RWPE1 (cell line): ENCODE data around the gene CNOT10.

ENCODE experiments used
- CTCF ChIA-PET: fragments of 350-600 bp; sonication (Branson Sonifier 250); formaldehyde crosslinking; extraction: SDS; loops from one replicate; lab custom pipeline; 2021; lab: Yijun Ruan, JAX
- POLR2A ChIA-PET: fragments of 400-600 bp; formaldehyde crosslinking; extraction: SDS; loops from one replicate; lab custom pipeline; 2020; ENCODE audit warnings: antibody characterized with exemption; ENCODE audit not compliant: low non-redundant PET; lab: Yijun Ruan, JAX
- DNase-seq: peaks from one replicate; pipeline ENCODE4 v3.0.0; 2012; ENCODE audit warnings: low spot score
- H3K27ac ChIP-seq: fragments of 450-650 bp; 2 replicates; pipeline ENCODE4 v1.5.1; 2017
- TF ChIP-seq, protein P1 (sequence below): fragments of 450-650 bp; conservative IDR thresholded peaks from 2 replicates; pipeline ENCODE4 v1.5.1; 2017; ENCODE audit warnings: low read depth, mild to moderate bottlenecking

The CNOT10 gene

DNA sequence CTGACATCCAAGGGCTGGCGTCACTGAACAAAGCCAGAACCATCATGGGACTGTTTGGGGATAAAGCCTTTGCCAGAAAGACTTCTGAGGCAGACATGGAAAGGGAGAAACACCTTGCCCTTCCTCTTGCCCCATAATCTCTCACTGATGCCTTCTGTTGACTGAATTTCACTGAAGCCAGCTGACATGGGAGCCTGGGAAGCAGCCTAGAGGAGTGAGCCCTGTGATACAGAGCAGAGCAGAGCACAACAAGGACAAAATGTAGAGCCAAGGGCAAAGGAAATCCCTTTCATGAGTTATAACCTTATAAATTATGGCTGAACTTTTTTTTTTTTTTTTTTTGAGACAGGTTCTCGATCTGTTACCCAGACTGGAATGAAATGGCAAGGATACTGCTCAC lies 9.8 kb upstream of the CNOT10 start:
- ChIA-PET POLR2A (no interaction called here), CTCF (no interaction called here)

DNA sequence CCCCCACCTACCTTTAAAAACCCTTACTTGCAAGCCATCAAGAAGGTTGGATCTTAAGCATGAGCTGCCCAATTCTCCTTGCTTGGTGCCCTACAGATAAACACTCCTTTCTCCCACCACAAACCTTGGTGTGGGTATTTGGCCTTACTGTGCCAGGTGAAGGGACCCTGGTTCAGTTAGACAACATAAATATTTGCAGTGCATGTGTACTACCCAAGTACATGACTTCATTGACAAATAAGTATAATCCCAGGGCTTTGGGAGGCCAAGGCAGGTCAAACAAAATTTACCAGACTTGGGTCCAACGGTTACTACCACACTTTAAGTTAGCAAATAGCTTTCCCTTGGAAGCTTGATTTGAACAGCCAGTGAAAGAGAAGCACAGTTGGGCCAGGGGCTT lies 9.3 kb upstream of the CNOT10 start:
- TF ChIP-seq, protein P1, sequence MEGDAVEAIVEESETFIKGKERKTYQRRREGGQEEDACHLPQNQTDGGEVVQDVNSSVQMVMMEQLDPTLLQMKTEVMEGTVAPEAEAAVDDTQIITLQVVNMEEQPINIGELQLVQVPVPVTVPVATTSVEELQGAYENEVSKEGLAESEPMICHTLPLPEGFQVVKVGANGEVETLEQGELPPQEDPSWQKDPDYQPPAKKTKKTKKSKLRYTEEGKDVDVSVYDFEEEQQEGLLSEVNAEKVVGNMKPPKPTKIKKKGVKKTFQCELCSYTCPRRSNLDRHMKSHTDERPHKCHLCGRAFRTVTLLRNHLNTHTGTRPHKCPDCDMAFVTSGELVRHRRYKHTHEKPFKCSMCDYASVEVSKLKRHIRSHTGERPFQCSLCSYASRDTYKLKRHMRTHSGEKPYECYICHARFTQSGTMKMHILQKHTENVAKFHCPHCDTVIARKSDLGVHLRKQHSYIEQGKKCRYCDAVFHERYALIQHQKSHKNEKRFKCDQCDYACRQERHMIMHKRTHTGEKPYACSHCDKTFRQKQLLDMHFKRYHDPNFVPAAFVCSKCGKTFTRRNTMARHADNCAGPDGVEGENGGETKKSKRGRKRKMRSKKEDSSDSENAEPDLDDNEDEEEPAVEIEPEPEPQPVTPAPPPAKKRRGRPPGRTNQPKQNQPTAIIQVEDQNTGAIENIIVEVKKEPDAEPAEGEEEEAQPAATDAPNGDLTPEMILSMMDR: no peak
- ChIA-PET CTCF (interaction anchor here (0.6 kb wide), 1 partner anchor 96 kb away, joined by 3 read pairs; no protein-coding TSS in a partner anchor), POLR2A (no interaction called here)
- no peak overlapping the region for H3K27ac ChIP-seq
- no peak for DNase-seq

More for the DNA sequence above, 9.8 kb upstream of the CNOT10 start:
- TF ChIP-seq, protein P1: no peak
- DNase-seq: no peak
- H3K27ac ChIP-seq: no peak overlapping the region

DNA sequence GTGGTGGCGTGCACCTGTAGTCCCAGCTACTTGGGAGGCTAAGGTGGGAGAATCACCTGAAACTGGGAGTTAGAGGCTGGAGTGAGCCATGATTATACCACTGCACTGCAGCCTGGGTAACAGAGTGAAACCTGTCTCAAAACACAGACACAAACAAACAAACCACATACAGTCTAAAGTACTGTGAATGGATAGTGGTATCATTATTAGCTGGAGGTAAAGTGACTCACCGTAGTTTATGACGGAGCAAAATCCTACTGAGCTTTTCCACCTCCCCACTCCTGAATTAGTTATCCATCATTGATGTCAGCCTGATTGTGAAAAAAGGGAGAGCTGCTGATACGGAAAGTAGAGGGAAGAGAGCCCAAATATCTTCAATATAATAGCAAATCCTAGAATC lies 3.2 kb upstream of the CNOT10 start:
- CTCF ChIA-PET: no interaction called here
- TF ChIP-seq, protein P1: no peak
- no peak overlapping the region for H3K27ac ChIP-seq
- peak; percentile 5 for DNase-seq
- POLR2A ChIA-PET: no interaction called here

DNA sequence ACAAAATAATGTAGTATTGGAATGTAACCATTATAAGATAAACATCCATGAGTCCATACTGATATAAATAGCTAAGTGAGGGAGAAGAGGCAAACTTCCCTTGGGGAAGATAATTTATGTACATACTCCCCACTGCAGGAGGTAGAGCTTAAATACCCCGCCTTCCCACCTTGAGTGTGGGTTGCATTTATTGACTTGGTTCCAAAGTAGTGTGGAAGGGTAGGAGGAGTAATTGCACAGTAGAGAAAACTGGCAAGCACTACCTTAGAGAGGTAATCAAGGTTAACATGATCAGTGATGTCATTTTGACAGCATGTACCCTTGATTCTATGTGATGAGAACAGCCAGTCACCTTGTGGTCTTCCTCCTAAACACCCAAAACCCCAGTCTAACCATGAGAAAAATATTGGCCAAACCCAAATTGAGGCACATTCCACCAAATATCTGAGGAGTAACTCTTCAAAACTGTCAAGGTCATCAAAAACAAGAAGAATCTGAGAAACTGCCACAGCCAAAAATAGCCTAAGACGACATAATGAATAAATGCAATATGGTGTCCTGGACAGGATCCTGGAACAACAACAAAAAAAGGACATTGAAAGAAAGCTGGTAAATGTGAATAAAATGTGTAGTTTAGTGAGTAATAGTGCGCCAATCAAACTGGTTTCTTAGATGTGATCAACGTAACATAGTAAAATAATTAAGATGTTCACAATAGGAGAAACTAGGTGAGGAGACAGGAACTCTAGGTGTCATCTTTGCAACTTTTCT lies 774 bp upstream of the CNOT10 start:
- DNase-seq: no peak
- ChIA-PET POLR2A (no interaction called here), CTCF (interaction anchor here (0.7 kb wide), 2 partner anchors 98 to 298 kb away, joined by 3 read pairs; no protein-coding TSS in a partner anchor)
- H3K27ac ChIP-seq: no peak overlapping the region
- TF ChIP-seq, protein P1: no peak

DNA sequence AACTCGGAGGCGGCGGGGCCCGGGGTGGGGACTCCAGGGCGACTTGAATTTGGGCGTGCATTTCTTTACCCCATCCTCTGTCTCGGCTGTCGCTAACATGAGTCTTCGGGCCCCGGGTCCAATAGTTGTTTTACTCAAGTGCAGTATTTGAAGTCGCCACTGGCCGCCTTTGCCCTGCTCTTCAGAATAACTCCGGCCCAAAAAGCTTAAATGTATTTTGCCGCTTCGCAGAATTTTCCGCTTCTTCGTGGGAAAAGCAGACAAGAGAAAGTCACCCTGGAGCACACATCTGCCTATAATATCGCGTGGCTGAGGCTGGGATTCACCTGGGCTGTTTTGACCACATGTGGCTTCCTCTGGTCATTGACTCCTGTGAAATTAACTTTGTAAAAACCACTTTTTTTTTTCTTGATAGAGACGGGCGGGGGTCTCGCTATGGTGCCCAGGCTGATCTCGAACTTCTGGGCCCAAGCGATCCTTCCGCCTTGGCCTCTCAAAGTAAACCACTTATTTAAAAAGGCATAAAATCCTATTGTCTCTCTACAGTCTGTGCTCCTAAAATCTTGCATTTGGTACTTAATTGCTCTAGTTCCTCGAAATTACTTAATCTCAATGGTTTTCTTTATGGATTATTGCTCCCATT lies 676 bp downstream of the CNOT10 start:
- DNase-seq: peak; percentile 5
- H3K27ac ChIP-seq: peak overlapping the region; percentile 86
- TF ChIP-seq, protein P1: no peak
- POLR2A ChIA-PET: no interaction called here
- CTCF ChIA-PET: interaction anchor here (0.7 kb wide), 1 partner anchor 370 kb away, joined by 3 read pairs; no protein-coding TSS in a partner anchor

DNA sequence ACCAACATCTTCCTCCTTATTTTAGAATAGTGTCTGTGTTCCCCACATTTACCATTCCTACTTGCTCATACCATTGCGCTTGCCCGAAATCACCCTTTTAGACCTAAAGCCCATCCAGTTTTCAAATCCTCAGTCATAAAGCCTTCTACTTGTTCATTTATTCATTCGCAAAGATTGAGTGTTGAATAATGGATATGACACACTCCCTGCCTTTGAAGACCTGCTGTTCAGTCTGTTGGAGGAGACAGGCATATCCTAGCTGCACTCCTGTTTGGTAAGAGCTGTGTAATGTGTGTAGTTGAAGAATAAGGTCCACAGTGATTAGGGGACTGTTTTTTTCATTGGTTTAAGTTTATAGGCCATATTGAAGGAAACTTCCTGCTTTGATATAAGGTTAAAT lies 1.7 kb downstream of the CNOT10 start:
- no peak for DNase-seq
- ChIA-PET POLR2A (no interaction called here), CTCF (no interaction called here)
- TF ChIP-seq, protein P1: no peak
- no peak overlapping the region for H3K27ac ChIP-seq
